SK-N-SH (cell line): ENCODE results near the gene LTC4S. TPM values are rescaled to one million over a fixed set of nuclear protein-coding genes. Genes with fewer than 3 reads are reported as not detected.
A peak's percentile ranks its signal among the peaks of the same experiment; 100 is the strongest.

ENCODE experiments used
- CTCF ChIA-PET: fragments of 300-600, 350-600 bp; formaldehyde crosslinking; extraction: SDS; loops from one replicate; lab custom pipeline; 2021; lab: Yijun Ruan, JAX
- POLR2A ChIA-PET: fragments of 350-600 bp; sonication (Branson Sonifier 250); formaldehyde crosslinking; extraction: SDS; loops from one replicate; lab custom pipeline; 2020; ENCODE audit warnings: antibody characterized with exemption, inconsistent platforms; lab: Yijun Ruan, JAX
- DNase-seq: peaks from one replicate; pipeline ENCODE4 v3.0.0; 2012
- H2AFZ ChIP-seq: fragments of 200-600 bp; sonication (generic); 2 replicates; pipeline ENCODE4 v1.8.1; 2016; ENCODE audit warnings: antibody characterized with exemption, mild to moderate bottlenecking, low read depth
- H3F3A ChIP-seq: fragments of 200-600 bp; sonication (generic); replicated peaks from 2 replicates; pipeline ENCODE3; 2016; ENCODE audit warnings: antibody characterized with exemption, mild to moderate bottlenecking; ENCODE audit not compliant: insufficient read depth
- H3K27ac ChIP-seq, 2 experiments: fragments of 200-500 bp in 1 of 2; fragments of 200-600 bp in 1 of 2; sonication (Bioruptor generic) in 1 of 2; sonication (generic), shearing (Covaris generic) in 1 of 2; 2 replicates each; pipeline versions ENCODE4 v1.5.1 to v1.6.1; 2014 to 2016; ENCODE audit warnings: low read depth in 2 of 2, inconsistent platforms in 1 of 2, low read length in 1 of 2, mild to moderate bottlenecking in 1 of 2, mixed read lengths in 1 of 2
- H3K27me3 ChIP-seq: fragments of 200-600 bp; sonication (generic), shearing (Covaris generic); 2 replicates; pipeline ENCODE4 v1.6.1; 2016; ENCODE audit warnings: mixed run types; ENCODE audit not compliant: insufficient read depth
- H3K36me3 ChIP-seq, 2 experiments: fragments of 200-500 bp in 1 of 2; fragments of 200-600 bp in 1 of 2; sonication (Bioruptor generic) in 1 of 2; sonication (generic) in 1 of 2; replicated peaks in 1 of 2; 2 replicates each; pipeline versions ENCODE3 to v1.5.1; 2014 to 2016; ENCODE audit warnings: low read length in 1 of 2, mild to moderate bottlenecking in 1 of 2; ENCODE audit not compliant: insufficient read depth in 2 of 2, control insufficient read depth in 1 of 2
- H3K4me1 ChIP-seq, 2 experiments: fragments of 200-500 bp in 1 of 2; fragments of 200-600 bp in 1 of 2; sonication (Bioruptor generic) in 1 of 2; sonication (generic), shearing (Covaris generic) in 1 of 2; 2 replicates each; pipeline versions ENCODE4 v1.5.1 to v1.6.1; 2014 to 2016; ENCODE audit warnings: low read depth in 1 of 2, low read length in 1 of 2, mixed run types in 1 of 2; ENCODE audit not compliant: insufficient read depth in 2 of 2, control insufficient read depth in 1 of 2
- H3K4me2 ChIP-seq: fragments of 200-600 bp; sonication (generic), shearing (Covaris generic); 2 replicates; pipeline ENCODE4 v1.6.1; 2017; ENCODE audit warnings: mixed run types
- H3K4me3 ChIP-seq, 2 experiments: fragments of 200-500 bp in 1 of 2; fragments of 200-600 bp in 1 of 2; sonication (Bioruptor generic) in 1 of 2; sonication (generic), shearing (Covaris generic) in 1 of 2; 2 replicates each; pipeline versions ENCODE4 v1.5.1 to v1.8.1; 2014 to 2016; ENCODE audit warnings: low read depth in 2 of 2, inconsistent platforms in 1 of 2, low read length in 1 of 2, mild to moderate bottlenecking in 1 of 2, mixed read lengths in 1 of 2, moderate library complexity in 1 of 2
- H3K79me2 ChIP-seq: fragments of 200-600 bp; sonication (generic); 2 replicates; pipeline ENCODE4 v1.8.1; 2017; ENCODE audit warnings: mild to moderate bottlenecking; ENCODE audit not compliant: insufficient read depth
- H3K9ac ChIP-seq: fragments of 200-600 bp; sonication (generic); 2 replicates; pipeline ENCODE4 v1.6.1; 2017; ENCODE audit warnings: mixed run types
- H3K9me2 ChIP-seq: fragments of 200-600 bp; sonication (generic); 2 replicates; pipeline ENCODE4 v1.6.1; 2017; ENCODE audit warnings: mixed run types
- H3K9me3 ChIP-seq: fragments of 200-600 bp; sonication (generic); 2 replicates; pipeline ENCODE4 v1.6.1; 2017; ENCODE audit warnings: mixed run types, mild to moderate bottlenecking, moderate library complexity
- H4K20me1 ChIP-seq: fragments of 200-600 bp; sonication (generic); 2 replicates; pipeline ENCODE4 v1.6.1; 2017; ENCODE audit warnings: mild to moderate bottlenecking, mixed run types; ENCODE audit not compliant: insufficient read depth
- CTCF ChIP-seq: fragments of 200-600 bp; sonication (generic); IDR thresholded peaks from 2 replicates; pipeline ENCODE4 v1.6.1; 2017; ENCODE audit warnings: antibody characterized with exemption, mild to moderate bottlenecking, moderate library complexity
- EP300 ChIP-seq, 2 experiments: IDR thresholded peaks; 2 replicates each; pipeline versions ENCODE4 v1.4.0 to v1.6.1; 2012; ENCODE audit warnings: borderline replicate concordance in 1 of 2, low read depth in 1 of 2, low read length in 1 of 2
- FOXM1 ChIP-seq: IDR thresholded peaks from 2 replicates; pipeline ENCODE4 v1.4.0; 2012; ENCODE audit warnings: low read depth, mild to moderate bottlenecking
- GATA2 ChIP-seq: sonication (generic); formaldehyde crosslinking; IDR thresholded peaks from 2 replicates; pipeline ENCODE4 v1.5.0; 2020; ENCODE audit warnings: mild to moderate bottlenecking, missing genetic modification reagents
- JUND ChIP-seq: IDR thresholded peaks from 2 replicates; pipeline ENCODE4 v1.4.0; 2012
- MEF2A ChIP-seq: IDR thresholded peaks from 2 replicates; pipeline ENCODE4 v1.4.0; 2012; ENCODE audit warnings: low read depth, borderline replicate concordance
- MXI1 ChIP-seq: IDR thresholded peaks from 2 replicates; pipeline ENCODE4 v1.6.1; 2012; ENCODE audit warnings: mild to moderate bottlenecking, low read depth, low read length, improper control_type of control experiment
- RAD21 ChIP-seq: IDR thresholded peaks from 2 replicates; pipeline ENCODE4 v1.6.1; 2012; ENCODE audit warnings: mild to moderate bottlenecking, low read length
- SIN3A ChIP-seq: IDR thresholded peaks from 2 replicates; pipeline ENCODE4 v1.6.1; 2012; ENCODE audit warnings: low read depth, mild to moderate bottlenecking, low read length, moderate library complexity, borderline replicate concordance
- SMC3 ChIP-seq: IDR thresholded peaks from 2 replicates; pipeline ENCODE4 v1.6.1; 2012; ENCODE audit warnings: low read depth, low read length, improper control_type of control experiment
- TCF12 ChIP-seq: IDR thresholded peaks from 2 replicates; pipeline ENCODE4 v1.4.0; 2012
- ZBTB33 ChIP-seq: IDR thresholded peaks from 2 replicates; pipeline ENCODE4 v1.4.0; 2012; ENCODE audit warnings: low read depth, borderline replicate concordance
- WGBS: methylation state at CpG from one replicate; pipeline ENCODE4 v1.1.6; 2017; ENCODE audit warnings: low lambda C conversion rate; 5-methylcytosine and 5-hydroxymethylcytosine counted together
- polyA plus RNA-seq, 3 experiments: library from polyadenylated mRNA; depleted of rRNA; stranded (reverse); fragments of >200 nt; gene quantifications; 2 replicates each; pipeline ENCODE4 v1.2.3, GENCODE V29; 2012

LTC4S gene
- polyA plus RNA-seq, 1 of the 3 experiments (the other 2 are of a cell fraction), result 0.43 TPM

DNA sequence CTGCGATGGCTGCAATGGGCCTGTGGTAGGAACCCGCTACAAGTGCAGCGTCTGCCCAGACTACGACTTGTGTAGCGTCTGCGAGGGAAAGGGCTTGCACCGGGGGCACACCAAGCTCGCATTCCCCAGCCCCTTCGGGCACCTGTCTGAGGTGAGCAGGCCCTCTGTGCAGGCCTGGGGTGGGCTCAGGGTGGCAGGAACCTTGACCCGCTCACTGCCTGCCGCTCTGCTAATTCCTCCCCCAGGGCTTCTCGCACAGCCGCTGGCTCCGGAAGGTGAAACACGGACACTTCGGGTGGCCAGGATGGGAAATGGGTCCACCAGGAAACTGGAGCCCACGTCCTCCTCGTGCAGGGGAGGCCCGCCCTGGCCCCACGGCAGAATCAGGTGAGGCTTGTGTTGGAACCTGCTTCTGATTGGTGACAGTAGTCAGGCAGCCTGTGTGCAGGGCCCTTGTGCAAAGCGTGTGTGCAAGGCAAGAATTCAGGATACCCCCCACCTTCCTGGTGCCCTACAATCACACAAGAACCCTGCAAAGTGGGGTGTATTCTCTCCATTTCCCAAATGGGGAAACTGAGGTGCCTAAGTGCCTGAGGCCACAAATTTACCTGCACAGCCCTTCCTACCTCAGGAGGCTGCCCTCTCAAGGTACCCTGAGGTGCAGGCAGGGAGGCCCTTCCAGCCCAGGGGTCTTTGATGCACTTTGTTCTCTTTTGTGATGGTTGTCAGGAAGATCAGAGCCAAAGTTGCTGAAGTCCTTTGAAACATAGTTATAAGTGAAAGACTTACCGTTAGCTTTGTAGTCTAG lies 30.4 kb downstream of the LTC4S start (continued):
- no peak for TF ChIP-seq CTCF
- TF ChIP-seq, all 33 proteins: peak for 0

DNA sequence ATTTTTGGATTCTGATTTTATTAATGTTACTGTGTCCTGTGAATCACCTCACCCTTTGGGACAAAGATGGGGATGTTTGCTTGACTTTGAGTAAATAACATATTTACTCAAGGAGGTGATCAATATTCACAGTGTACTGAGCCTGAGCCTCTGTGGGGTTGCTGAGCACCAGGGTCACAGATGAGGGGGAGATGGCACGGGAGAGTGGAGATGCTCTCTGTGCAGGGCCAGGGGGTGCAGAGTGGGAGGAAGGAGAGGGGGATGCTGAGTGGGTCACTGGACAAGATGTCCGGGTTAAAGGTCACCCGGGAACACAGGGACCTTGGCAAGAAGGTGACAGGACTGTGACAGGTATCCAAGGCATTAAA lies 30.9 kb downstream of the LTC4S start:
- peaks cover 14% of the 10 kb centered on the region for H3F3A ChIP-seq
- H4K20me1 ChIP-seq, result peaks cover 75% of the 10 kb centered on the region
- POLR2A ChIA-PET, result no interaction called here
- H3K4me3 ChIP-seq, result no peak overlapping the region
- H2AFZ ChIP-seq, result no peak overlapping the region
- no peak overlapping the region for H3K27ac ChIP-seq
- CTCF ChIA-PET, result interaction anchor here (2.0 kb wide), 1 partner anchor 22 kb away, joined by 5 read pairs; no protein-coding TSS in a partner anchor
- H3K9ac ChIP-seq, result no peak overlapping the region
- H3K36me3 ChIP-seq, result peaks cover 58 to 65% of the 10 kb centered on the region in 2 experiments
- TF ChIP-seq MEF2A (no peak), RAD21 (no peak), ZBTB33 (no peak)
- H3K4me2 ChIP-seq, result peak overlapping the region; percentile 75; the same call in 1 of the 2 replicates
- peak; percentile 8 for DNase-seq
- no peaks in the 10 kb centered on the region for H3K9me2 ChIP-seq
- H3K79me2 ChIP-seq, result peaks cover 83% of the 10 kb centered on the region
- no peaks in the 10 kb centered on the region for H3K9me3 ChIP-seq
- H3K27me3 ChIP-seq, result no peaks in the 10 kb centered on the region
- peaks cover 16 to 21% of the 10 kb centered on the region in 2 experiments for H3K4me1 ChIP-seq
- 88% methylated on average over 3 of the region's 3 CpGs for WGBS

GRCh38 chr5:179825655-179826182 lies 31.9 kb downstream of the LTC4S start:
- Histone ChIP-seq H3K36me3 (peaks cover 64 to 75% of the 10 kb centered on the region in 2 experiments), H3K79me2 (peaks cover 88% of the 10 kb centered on the region)

More at GRCh38 chr5:179825655-179826182, 31.9 kb downstream of the LTC4S start:
- Histone ChIP-seq H3K4me2 (no peak overlapping the region), H4K20me1 (peaks cover 83% of the 10 kb centered on the region), H3K9ac (no peak overlapping the region), H3K27ac (no peak overlapping the region), H3K9me3 (no peaks in the 10 kb centered on the region), H3F3A (peaks cover 15% of the 10 kb centered on the region), H2AFZ (no peak overlapping the region), H3K27me3 (no peaks in the 10 kb centered on the region), H3K9me2 (no peaks in the 10 kb centered on the region), H3K4me1 (peaks cover 8 to 13% of the 10 kb centered on the region in 2 experiments), H3K4me3 (no peak overlapping the region)
- CTCF ChIA-PET, result interaction anchor here (1.0 to 2.0 kb wide), 2 partner anchors 12 to 23 kb away, joined by 3 to 5 read pairs; no protein-coding TSS in a partner anchor
- DNase-seq, result peak; percentile 36
- TF ChIP-seq TCF12 (no peak), JUND (no peak), SMC3 (no peak), RAD21 (no peak), MXI1 (no peak), EP300 (IDR thresholded peaks at IDR 0.05; ENCODE audit: borderline replicate concordance in 1 of 2, low read depth in 1 of 2, low read length in 1 of 2) (no peak), GATA2 (no peak), SIN3A (no peak), FOXM1 (no peak), MEF2A (no peak)
- POLR2A ChIA-PET, result no interaction called here
- 83% methylated on average over 13 of the region's 13 CpGs for WGBS
